ENCODE data around the gene PLA2G3. TPM values are rescaled to one million over a fixed set of nuclear protein-coding genes. Genes with fewer than 3 reads are reported as not detected.

Gene PLA2G3
- total RNA-seq, 1 experiment from 2014 or later, result 13.6 TPM

GRCh38 chr22:31085493-31085824, 54.8 kb downstream of the PLA2G3 start:
- Histone ChIP-seq H3K27me3 (ENCODE audit: control insufficient read depth, insufficient read depth, low read length) (peaks cover 2% of the 10 kb centered on the region), H3K4me3 (ENCODE audit: insufficient read depth, low read depth, low read length) (peak overlapping the region; percentile 79), H3K36me3 (replicated peaks; ENCODE audit: control insufficient read depth, insufficient read depth, low read length) (no peaks in the 10 kb centered on the region)
- no peak for DNase-seq

DNA sequence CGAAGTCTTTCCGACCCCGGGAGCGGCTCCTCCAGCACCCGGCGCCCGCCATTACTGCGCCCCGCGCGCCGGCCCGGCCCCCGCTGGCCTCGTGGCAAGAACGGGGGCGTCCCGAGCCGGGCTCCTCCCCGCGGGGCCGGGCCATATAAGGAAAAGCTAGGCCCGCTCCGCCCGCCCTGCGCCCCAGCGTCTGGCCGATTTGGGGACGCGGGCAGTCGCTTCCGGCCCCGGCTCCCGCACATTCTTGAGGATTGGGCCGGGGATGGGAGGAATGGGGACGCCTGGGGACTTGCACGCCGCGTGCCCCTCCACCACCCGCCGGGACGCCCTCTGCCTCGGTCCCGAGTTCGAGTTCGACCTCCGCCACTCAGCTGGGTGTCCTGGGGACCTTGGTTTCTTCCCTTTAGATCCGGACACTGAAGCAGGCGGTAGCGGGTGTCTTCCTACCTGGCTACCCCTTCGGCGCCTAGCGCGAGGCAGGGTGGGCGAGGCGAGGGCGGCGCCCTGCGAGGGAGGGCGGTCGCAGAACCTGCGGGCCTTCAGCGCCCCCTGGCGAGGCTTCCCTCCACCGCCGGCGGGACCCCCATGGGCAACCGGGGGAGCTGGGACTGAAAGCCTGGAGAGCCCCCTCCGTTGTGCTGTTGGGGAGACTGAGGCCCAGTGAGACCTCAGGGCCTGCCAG, 55.4 kb downstream of the PLA2G3 start:
- H3K27me3 ChIP-seq (ENCODE audit: control insufficient read depth, insufficient read depth, low read length), result peaks cover 2% of the 10 kb centered on the region
- no peaks in the 10 kb centered on the region for H3K36me3 ChIP-seq (replicated peaks; ENCODE audit: control insufficient read depth, insufficient read depth, low read length)
- H3K4me3 ChIP-seq (ENCODE audit: insufficient read depth, low read depth, low read length), result peak overlapping the region; percentile 79
- DNase-seq, result peak; percentile 98

Other genes with a start within 250 kb of the PLA2G3 start
- gene MORC2, start 171.7 kb downstream of the PLA2G3 start, total RNA-seq (2014; rRNA removed; shearing (Covaris generic)), result 31.4 and 34.3 TPM in 2 replicates
- 44.1 and 48.6 TPM in 2 replicates for gene TUG1, start 171.2 kb downstream of the PLA2G3 start, total RNA-seq (2014; rRNA removed; shearing (Covaris generic))
- gene SMTN, start 59.2 kb downstream of the PLA2G3 start, total RNA-seq (2014; rRNA removed; shearing (Covaris generic)), result 10.7 and 21.0 TPM in 2 replicates
- gene SELENOM, start 32.9 kb downstream of the PLA2G3 start, total RNA-seq (2014; rRNA removed; shearing (Covaris generic)), result 14.6 and 22.4 TPM in 2 replicates
- gene INPP5J, start 17.5 kb downstream of the PLA2G3 start, total RNA-seq (2014; rRNA removed; shearing (Covaris generic)), result 10.6 and 11.9 TPM in 2 replicates
- 23.1 and 24.2 TPM in 2 replicates for gene RNF185, start 19.7 kb upstream of the PLA2G3 start, total RNA-seq (2014; rRNA removed; shearing (Covaris generic))
- gene LIMK2, start 71.8 kb upstream of the PLA2G3 start, total RNA-seq (2014; rRNA removed; shearing (Covaris generic)), result 22.4 and 24.2 TPM in 2 replicates
- gene PIK3IP1, start 152.0 kb upstream of the PLA2G3 start, total RNA-seq (2014; rRNA removed; shearing (Covaris generic)), result 0.76 and 3.9 TPM in 2 replicates
- gene PATZ1, start 205.8 kb upstream of the PLA2G3 start, total RNA-seq (2014; rRNA removed; shearing (Covaris generic)), result 43.0 and 44.2 TPM in 2 replicates

Measured in H7 (cell line).